GM12878 (cell line): ENCODE data around the gene IL1RL1.

Experiments used
- ASH2L ChIP-seq: fragments of 300-600, 200-600 bp; sonication (generic); IDR thresholded peaks from 2 replicates; pipeline ENCODE4 v1.6.1; 2017; ENCODE audit warnings: low read depth, mild to moderate bottlenecking, borderline replicate concordance
- CBX3 ChIP-seq: fragments of 200-600 bp; sonication (generic); IDR thresholded peaks from 2 replicates; pipeline ENCODE4 v1.6.1; 2016; ENCODE audit warnings: low read depth, borderline replicate concordance
- NRF1 ChIP-seq: conservative IDR thresholded peaks from 2 replicates; pipeline ENCODE4 v1.6.1; 2011; ENCODE audit warnings: mild to moderate bottlenecking, low read depth, low read length, improper control_type of control experiment
- RAD21 ChIP-seq: IDR thresholded peaks from 2 replicates; pipeline ENCODE4 v1.6.1; 2011; ENCODE audit warnings: mild to moderate bottlenecking, low read depth, low read length, moderate library complexity; ENCODE audit not compliant: insufficient read depth
- ZNF274 ChIP-seq: IDR thresholded peaks from one replicate; pipeline ENCODE4 v1.8.0; 2011; ENCODE audit not compliant: insufficient read length, insufficient read depth
- ZNF384 ChIP-seq: IDR thresholded peaks from 2 replicates; pipeline ENCODE4 v1.6.1; 2012; ENCODE audit warnings: low read depth, mild to moderate bottlenecking, low read length, improper control_type of control experiment, borderline replicate concordance
- TF ChIP-seq, protein P1 (sequence below), 3 experiments: IDR thresholded peaks in 2 of 3; conservative IDR thresholded peaks in 1 of 3; 2 replicates each; pipeline ENCODE4 v1.5.1; 2011; ENCODE audit warnings: low read depth in 3 of 3, low read length in 3 of 3, mild to moderate bottlenecking in 3 of 3, control low read depth in 2 of 3, moderate library complexity in 2 of 3, inconsistent platforms in 1 of 3, mixed read lengths in 1 of 3; ENCODE audit not compliant: control insufficient read depth in 2 of 3, insufficient read depth in 1 of 3; ENCODE audit errors: extremely low read depth in 1 of 3
- TF ChIP-seq, protein P2 (sequence below): fragments of 450-650 bp; IDR thresholded peaks from 2 replicates; pipeline ENCODE4 v1.6.1; 2017; ENCODE audit warnings: mild to moderate bottlenecking
- TF ChIP-seq, protein P3 (sequence below): IDR thresholded peaks from 2 replicates; pipeline ENCODE4 v1.6.1; 2012; ENCODE audit warnings: low read depth, low read length, improper control_type of control experiment

DNA sequence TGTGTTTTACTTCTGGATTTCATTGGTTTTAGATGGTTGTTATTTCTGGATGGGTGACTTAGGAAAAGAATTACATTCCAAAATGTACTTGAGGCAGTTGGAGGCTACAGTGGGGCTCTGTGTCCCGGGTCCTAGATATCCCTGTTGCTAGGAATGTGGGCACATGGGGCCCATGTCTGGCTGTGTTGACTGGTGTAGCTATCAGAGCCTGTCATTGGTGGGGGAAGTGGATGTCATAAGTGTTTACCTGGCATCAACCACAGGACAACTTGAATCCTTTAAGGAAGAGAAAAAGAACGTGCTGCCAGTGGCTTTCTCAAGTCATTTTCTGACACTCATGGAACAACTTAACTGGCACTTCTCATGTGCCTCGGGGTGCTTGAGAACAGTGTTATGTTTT, 74.6 kb downstream of the IL1RL1 start:
- TF ChIP-seq RAD21 (no peak), ASH2L (no peak), ZNF384 (no peak), ZNF274 (no peak), CBX3 (no peak), NRF1 (no peak)
- TF ChIP-seq, protein P1, sequence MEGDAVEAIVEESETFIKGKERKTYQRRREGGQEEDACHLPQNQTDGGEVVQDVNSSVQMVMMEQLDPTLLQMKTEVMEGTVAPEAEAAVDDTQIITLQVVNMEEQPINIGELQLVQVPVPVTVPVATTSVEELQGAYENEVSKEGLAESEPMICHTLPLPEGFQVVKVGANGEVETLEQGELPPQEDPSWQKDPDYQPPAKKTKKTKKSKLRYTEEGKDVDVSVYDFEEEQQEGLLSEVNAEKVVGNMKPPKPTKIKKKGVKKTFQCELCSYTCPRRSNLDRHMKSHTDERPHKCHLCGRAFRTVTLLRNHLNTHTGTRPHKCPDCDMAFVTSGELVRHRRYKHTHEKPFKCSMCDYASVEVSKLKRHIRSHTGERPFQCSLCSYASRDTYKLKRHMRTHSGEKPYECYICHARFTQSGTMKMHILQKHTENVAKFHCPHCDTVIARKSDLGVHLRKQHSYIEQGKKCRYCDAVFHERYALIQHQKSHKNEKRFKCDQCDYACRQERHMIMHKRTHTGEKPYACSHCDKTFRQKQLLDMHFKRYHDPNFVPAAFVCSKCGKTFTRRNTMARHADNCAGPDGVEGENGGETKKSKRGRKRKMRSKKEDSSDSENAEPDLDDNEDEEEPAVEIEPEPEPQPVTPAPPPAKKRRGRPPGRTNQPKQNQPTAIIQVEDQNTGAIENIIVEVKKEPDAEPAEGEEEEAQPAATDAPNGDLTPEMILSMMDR (IDR thresholded peaks at IDR 0.05 in 2 of 3, conservative IDR thresholded peaks at IDR 0.05 in 1 of 3; ENCODE audit: control insufficient read depth in 2 of 3, extremely low read depth in 1 of 3, insufficient read depth in 1 of 3, low read depth in 3 of 3, low read length in 3 of 3): no peak
- TF ChIP-seq, protein P2, sequence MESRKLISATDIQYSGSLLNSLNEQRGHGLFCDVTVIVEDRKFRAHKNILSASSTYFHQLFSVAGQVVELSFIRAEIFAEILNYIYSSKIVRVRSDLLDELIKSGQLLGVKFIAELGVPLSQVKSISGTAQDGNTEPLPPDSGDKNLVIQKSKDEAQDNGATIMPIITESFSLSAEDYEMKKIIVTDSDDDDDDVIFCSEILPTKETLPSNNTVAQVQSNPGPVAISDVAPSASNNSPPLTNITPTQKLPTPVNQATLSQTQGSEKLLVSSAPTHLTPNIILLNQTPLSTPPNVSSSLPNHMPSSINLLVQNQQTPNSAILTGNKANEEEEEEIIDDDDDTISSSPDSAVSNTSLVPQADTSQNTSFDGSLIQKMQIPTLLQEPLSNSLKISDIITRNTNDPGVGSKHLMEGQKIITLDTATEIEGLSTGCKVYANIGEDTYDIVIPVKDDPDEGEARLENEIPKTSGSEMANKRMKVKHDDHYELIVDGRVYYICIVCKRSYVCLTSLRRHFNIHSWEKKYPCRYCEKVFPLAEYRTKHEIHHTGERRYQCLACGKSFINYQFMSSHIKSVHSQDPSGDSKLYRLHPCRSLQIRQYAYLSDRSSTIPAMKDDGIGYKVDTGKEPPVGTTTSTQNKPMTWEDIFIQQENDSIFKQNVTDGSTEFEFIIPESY: no peak
- TF ChIP-seq, protein P3, sequence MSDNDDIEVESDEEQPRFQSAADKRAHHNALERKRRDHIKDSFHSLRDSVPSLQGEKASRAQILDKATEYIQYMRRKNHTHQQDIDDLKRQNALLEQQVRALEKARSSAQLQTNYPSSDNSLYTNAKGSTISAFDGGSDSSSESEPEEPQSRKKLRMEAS: no peak
